CD4-positive, alpha-beta T cell treated with Interleukin-2 at 100 ng/mL for 4 hours (primary cell): ENCODE measurements around the gene GPX7.
"Not testable (repeated sequence)": the region's sequence is repeated elsewhere in the genome, so short reads cannot be mapped to it uniquely, and the experiment has no call there.

Experiments used
- DNase-seq: peaks from one replicate; pipeline ENCODE4 v3.0.0-alpha.2; 2020; ENCODE audit warnings: low spot score

GPX7 gene

DNA sequence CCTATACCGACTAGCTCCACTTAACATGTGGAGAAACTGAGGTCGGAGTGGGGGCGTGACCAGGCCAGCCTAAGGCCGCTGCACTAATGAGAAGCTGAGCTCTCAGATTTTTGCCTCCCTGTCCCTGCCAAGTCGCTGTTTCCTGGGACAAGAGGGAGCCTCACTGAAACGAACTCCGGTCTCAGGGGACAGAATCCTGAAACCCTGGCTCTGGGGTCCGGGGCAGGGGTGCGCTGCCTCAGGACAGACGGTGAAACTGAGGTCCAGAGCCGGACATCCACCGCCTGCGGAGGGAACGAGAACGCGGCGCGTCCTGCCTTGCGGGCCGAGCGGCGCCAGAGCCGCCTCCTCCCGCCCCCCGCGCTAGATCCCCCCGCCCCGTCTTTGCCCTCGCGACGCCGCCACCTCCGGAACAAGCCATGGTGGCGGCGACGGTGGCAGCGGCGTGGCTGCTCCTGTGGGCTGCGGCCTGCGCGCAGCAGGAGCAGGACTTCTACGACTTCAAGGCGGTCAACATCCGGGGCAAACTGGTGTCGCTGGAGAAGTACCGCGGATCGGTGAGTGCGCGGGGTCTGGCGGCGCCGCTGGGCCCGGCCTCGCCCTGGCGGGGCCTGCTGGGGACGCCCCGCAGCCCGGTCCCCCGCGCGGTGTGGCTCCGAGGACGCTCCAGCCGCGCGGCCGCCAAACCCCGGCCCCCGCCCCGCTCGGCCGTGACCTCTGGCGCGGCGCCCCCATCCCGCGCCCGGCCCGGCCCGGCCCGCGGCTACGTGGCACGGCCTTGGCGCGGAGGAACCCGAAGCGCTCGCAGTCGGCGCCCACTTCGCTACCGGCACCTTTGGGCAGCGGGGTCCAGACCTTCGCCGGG lies at the start of gene GPX7:
GPX7 (plus strand) TSS at position 381 of the 865 bp plus-strand sequence; CDS start at position 420, 39 bp downstream.
- DNase-seq = peak; percentile 55

DNA sequence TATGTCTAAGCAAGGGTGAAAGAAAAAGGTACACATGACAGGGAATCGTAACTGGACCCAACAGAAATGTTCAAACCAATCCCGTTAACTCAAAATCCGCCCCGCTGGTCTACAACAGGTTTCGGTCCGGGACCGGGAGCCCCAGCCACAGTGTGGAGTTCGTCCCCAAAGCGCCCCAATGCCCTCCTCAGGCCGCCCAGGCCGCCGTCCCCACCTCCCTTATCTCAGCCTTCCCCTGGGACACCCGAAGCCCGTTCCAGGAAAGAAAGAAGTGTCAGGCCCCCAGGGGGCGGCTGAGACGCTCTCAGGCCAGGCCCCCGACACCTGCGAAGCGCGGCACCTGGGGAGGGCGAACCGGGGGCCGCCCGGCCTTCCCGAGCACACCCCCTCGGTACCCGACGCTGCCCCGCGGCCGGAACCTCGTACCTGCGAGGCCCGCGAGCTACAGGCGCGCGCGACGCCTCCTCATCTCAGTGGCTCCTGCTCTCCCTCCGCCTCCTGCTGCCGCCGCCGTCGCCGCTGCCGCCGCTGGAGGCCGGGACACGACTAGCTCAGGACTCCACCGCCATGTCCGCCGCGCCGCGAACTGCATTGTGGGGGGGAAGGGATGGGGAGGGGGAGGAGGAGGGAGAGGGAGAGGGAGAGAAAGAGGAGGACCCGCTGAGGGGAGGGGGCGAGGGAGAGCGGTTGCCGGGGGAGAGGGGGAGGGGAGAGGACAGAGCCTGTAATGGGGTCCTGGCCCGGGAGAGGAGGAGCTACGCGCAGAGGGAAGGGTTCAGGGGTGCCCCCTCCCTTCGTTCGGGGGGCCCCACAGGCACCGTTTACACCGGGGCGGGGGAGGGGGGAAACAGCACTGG lies 49.4 kb upstream of the GPX7 start, which contains the start of gene TUT4:
TUT4 (minus strand) TSS at position 588 of the 857 bp plus-strand sequence. CDS start 26,812 bp downstream, outside the sequence.
- DNase-seq = peak; percentile 76

DNA sequence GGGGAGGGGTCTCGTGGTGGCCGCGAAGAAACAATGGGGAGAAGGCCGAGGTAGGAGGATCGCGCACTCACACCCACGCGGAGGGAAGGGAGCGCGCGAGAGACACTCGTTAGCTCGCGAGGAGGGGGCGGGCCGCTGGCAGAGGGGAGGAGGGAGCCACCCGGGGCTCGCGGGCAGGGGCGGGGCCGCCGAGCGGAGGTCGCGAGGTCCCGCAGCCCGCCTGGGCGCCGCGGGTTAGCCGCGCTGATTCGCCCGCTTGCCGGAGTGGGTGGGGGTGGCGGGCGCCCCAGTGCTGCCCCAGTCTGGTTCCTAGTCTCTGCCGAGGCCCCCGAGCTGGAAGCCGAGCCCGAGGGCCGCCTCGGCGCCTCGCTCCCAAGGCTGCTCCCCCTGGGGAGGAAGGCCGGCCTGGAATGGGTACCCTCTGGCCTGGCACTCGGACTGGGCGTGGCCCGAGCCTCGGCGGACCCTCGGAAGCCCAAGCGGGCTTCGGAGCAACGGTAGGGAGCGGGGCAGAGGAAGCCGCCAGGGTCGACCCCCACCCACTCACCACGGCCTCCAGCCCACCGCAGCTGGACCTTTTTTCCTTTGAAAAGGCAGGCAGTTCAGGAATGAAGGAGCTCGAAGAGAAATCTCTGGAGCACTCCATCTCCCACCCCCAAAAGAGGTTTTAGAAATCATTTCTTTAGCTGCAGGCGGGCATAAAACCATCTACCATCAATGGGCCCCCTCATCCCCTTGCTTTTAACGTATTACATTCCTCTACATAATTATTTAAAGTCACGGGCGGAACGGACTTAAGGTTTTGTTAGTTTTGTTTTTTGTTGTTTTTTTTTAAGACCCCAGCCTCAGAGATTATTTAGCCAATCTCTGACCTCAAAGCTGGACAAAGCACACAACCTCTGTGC lies 48.6 kb upstream of the GPX7 start:
- DNase-seq = peak; percentile 89

DNA sequence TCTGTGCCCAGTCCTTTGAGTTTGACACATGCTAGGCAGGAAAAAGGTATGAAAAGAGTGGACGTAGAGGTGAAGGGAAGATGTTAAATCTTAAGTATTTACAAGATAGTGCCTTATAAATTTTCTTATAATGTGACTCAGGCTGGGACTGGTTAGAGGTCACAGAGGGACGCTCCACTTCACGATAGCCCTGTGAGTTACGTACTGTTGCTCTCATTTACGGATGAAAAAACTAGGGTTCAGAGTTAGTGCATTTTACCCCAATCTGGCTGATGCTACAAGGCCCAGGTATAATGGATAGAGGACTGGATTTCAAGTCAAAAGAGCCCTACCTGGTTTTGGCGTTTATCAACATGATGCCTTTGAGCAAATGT lies 47.9 kb upstream of the GPX7 start:
- no peak for DNase-seq

DNA sequence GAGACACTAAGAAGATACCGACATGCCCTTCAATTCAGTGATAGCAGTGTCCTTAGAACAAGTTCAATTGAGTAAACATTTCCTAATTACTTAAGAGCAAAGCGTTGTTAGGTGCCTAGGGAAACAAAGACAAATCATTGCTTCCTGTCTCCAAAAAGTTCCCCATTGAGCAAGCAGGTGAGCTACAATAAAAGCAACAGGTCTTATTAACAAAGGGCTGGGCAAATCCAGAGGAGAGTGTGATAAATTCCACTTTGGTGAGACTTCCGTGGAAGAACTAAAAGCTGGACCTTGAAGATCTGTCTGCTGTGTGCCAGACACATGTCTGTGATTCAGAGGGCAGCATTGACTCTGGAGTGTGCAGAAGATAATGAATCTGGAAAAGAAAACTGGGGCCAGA lies 47.4 kb upstream of the GPX7 start:
- DNase-seq = no peak

DNA sequence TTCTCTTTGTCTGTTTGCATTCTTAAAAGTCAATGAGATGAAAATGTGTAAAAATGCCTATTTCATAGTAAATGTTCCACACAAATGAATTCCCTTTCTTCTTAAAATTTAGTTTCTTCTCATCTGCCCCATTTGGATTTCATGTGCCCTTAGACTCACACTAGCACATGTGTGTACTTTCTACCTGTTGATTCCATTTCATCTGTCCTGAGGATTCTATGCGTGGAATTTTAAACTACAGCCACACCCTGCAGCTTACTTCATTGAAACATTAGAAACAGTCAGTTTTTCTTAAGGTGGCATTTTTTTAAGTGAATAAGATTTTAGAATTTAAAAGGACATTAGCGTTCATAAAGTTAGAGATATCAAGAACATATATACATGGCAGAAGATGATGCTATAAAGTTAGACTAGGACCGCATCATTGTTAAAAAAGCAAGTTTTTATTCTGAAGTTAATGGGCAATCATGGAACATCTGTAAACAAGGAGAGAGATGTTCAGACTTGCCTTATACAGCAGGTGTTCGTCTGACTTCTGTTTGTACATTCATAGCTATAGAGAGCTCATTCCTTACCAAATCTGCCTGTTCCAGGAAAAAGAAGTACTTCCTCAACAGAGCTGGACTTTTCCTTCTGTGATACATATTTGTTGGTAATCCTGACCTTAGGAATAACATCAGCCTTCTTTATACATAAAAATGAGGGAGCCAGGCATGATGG lies 45.4 kb upstream of the GPX7 start:
- no peak for DNase-seq

DNA sequence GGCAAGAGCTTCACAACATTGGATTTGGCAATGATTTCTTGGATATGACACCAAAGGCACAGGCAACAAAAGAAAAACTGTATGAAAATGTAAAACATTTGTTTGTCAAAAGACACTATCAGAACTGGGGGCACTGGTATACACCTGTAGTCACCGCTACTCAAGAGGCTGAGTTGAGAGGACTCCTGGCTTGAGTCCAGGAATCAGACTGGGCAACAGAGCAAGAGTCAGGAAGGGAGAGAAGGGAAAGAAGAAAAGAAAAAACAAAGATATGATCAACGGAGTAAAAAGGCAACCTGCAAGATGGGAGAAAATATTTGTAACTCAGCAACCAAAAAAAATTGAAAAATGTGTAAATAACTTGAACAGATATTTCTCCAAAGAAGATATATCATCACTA lies 43.2 kb upstream of the GPX7 start:
- no peak for DNase-seq

DNA sequence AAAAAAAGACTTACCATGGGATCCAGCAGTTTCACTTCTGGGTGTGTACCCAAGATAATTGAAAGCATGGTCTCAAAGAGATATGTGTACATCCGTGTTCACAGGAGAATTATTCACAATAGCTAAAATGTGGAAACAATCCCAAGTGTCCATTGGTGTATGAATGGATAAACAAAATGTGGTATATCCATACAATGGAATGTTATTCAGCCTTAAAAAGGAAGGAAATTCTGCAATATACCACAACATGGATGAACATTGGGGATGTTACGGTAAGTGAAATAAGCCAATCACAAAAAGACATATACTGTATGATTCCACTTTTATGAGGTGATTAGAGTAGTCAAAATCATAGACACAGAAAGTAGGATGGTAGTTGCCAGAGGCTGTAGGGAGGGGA lies 42.3 kb upstream of the GPX7 start:
- no peak for DNase-seq

DNA sequence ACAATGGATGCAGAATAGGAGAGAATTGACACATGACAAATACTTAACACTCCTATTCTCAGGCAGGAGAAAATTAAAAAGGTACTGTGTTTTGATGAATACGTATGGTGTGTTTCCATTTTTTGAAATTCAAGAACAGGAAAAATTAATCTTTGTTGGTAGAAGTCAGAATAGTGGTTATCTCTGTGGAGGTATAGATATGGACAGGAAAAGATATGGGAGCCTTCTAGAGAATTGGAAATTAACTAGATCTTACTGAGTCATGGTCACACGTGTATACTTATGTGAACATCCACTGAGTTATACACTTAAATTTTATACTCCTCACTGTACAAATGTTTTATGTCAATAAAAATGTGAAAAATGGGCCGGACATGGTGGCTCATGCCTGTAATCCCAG lies 39.4 kb upstream of the GPX7 start:
- no peak for DNase-seq

DNA sequence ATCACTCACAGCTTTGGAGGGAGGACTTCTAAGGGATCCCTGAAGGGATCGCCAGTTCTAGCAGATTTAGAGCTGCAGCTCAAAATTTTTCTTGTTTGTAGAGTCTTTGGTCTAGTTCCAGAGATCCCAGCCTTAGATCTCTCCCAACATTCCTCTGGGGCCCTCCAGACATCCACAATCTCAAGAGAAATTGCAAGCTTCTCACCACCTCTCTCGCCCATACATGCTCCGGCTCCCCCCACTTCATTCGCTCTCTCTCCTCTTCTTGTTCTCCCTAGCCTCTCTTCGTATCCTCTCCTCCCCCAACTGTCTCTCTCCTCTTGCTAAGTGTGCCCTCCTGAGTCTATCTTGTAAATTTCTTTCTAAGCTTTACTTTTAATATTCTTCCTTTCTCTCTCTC lies 34.2 kb upstream of the GPX7 start:
- no peak for DNase-seq

DNA sequence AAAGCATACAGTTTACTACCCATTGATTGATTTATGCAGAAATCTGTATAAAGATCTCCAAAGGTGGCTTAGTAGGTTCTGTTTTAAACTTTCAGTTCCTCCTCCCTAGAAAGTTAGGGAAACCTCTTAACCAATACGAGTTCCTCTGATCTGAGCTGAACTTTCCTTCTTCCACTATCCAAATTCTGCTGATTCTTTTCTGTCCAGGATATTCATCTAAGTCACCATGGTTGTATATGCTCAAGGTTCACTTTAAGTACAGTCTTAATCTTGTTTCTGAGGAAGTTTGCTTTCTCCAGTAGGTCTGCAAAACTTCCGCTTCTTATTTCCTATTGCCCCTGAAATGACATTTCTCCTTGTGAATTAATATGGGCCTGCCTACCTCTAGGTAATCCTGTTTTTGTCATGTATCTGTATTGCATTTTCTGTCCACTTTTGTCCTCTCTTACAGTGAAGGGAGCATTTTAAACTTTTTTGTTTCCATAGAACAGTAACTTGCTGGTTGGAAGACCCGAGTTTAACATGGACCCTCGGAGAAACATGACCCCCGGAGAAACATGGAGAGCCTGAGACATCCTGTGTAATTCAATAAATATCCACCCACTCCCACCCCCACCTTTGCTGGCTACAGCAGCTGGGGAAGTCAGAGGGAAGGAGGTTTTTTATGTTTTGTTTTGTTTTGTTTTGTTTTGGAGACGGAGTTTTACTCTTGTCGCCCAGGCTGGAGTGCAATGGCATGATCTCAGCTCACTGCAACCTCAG lies 32.5 kb upstream of the GPX7 start:
- DNase-seq = no peak

DNA sequence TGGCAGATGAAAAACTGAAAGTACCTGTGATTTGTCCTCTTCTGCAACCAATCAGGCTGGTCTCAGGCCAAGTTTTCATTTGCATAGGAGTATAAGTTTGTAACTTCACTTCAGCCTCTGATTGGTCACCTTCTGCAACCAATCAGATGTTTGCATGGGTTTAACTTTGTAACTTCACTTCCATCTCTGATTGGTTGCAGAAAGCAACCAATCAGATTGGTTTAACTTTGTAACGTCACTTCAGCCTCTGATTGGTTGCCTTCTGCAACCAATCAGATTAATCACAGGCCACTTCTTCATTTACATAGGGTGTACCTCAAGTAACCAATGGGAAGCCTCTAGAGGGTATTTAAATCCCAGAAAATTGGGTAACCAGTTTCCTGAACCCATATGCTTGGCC lies 30.4 kb upstream of the GPX7 start:
- no peak for DNase-seq

DNA sequence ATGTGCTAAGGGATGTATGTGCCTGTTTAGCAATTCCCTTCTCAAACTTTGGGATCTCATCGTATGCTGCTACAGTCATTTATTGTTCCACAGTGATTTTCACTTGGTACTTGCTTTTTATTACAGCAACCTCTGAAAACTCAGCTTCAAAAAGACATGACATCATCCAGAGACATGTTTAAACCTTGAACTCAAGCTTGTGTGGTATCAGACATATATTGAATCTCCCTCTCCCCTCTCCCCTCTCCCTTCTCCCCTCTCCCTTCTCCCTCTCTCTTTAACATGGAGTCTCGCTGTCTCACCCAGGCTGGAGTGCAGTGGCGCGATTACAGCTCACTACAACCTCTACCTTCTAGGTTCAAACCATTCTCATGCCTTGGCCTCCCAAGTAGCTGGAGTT lies 29.8 kb upstream of the GPX7 start:
- no peak for DNase-seq

DNA sequence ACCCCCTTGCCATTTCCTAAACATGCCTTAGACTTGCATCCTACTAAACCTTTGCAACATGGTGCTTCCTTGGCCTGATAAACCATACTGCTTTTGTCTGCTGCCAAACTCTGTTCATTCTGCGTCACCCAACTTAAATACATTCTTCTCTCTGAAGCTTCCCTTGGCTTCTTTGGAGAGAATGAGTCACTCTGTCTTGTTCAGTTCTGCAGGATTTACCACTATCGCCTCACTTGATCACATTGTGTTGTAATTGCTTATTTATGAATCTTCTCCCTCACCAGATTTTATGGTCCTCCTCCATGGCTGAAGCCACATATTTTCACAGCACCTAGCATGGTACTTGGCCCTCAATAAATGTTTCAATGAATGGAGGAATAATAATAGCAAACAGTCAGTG lies 27.6 kb upstream of the GPX7 start:
- DNase-seq = no peak

DNA sequence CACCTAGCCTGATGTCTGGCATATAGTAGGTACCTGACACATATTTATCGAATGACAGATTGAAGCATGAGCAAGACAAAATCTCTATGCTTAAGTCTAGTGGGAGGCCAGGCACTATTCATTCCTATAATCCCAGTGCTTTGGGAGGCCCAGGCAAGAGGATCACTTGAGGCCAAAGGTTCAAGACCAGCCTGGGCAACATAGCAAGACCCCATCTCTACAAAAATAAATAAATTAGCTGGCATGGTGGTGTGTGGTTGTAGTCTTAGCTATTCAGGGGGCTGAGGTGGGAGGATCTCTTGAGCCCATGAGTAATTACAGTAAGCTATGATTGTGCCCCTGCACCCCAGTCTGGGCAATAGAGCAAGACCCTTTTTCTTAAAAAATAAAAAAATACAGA lies 26.1 kb upstream of the GPX7 start:
- no peak for DNase-seq

DNA sequence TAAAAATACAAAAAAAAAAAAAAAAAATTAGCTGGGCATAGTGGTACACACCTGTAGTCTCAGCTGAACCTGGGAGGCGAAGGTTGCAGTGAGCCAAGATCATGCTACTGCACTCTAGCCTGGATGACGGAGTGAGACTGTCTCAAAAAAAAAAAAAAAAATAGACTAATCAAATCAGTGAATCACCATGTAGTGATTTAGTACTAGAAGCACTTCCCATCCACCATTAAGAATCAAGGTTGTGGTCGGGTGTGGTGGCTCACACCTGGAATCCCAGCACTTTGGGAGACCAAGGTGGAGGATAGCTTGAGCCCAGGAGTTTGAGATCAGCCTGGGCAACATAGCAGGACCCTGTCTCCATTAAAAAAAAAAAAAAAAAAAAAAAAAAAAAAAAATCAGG lies 24.1 kb upstream of the GPX7 start:
- not testable (repeated sequence) for DNase-seq

DNA sequence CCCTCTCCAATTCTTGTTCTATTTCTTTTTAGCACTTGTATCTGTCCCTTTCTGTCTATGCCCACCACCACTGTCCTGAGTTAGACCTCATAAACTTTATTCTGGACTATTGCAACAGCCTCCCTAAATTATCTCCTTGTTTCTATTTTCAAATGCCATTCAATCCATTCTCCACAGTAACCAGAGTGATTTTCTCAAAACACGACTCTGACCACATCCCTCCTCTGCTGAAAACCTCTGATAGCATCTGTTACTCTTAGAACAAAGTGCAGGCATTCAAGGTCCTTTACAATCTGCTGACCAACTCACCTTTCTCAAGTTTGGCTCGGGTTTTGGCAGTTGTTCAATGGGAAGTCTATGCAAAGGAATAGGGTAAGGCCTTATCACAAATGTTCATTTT lies 22.8 kb upstream of the GPX7 start:
- no peak for DNase-seq

DNA sequence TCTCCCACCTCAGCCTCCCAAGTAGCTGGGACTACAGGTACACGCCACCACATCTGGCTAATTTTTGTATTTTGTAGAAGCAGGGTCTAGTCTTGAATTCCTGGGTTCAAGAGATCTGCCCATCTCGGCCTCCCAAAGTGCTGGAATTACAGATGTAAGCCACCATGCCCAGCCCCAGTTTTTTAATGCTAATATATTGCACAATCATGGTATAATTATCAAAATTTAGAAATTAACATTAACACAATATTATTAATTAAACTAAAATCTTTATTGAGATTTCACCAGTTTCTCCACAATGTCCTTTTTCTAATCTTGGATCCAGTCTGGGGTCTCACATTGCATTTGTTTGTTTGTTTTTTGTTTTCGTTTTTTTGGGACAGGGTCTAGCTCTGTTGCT lies 21.9 kb upstream of the GPX7 start:
- DNase-seq = no peak

DNA sequence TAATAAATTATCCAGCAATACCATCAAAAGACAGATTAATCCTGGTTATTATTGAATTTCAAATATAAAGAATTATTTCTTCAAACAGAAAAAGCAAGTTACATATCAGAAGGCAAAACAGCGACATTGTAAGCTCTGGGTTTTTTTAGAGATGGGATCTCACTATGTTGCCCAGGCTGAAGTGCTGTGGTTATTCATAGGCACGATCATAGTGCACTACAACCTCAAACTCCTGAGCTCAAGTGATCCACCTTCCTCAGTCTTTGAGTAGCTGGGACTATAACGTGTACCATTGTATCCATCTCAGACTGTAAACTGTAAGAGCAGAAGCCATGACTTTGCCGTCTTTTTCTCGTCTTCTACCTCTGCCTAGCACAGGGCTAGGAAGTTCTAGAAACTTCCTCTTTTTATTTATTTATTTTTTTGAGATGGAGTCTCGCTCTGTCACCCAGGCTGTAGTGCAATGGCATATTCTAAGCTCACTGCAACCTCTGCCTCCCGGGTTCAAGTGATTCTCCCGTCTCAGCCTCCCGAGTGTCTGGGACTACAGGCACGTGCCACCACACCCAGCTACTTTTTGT lies 20.0 kb upstream of the GPX7 start:
- DNase-seq = no peak

DNA sequence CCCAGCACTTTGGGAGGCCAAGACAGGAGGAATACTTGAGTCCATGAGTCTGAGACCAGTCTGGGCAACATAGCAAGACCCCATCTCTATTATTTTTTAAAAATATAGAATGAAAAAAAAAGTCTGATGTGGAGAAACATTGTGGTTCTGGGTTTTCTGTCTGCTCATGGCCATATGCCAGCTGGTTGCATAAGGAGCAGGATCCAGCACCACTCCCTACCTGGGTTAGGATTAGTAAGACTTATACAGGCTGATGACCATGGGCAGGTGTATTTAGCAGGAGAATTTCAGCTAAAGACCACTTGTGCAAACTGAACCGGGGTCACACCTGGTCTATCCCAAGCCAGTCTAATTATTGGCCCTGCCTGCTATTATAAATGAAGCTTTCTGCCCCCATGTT lies 16.7 kb upstream of the GPX7 start:
- DNase-seq = no peak
